Fibroblast of lung (primary cell): ENCODE measurements around the gene IQGAP2. TPM values are rescaled to one million over a fixed set of nuclear protein-coding genes. Genes with fewer than 3 reads are reported as not detected.
A peak's percentile ranks its signal among the peaks of the same experiment; 100 is the strongest.

Source experiments
- DNase-seq, 2 donors: peaks; one replicate each; pipeline versions ENCODE4 v3.0.0 to v3.0.0-alpha.2; 2010; ENCODE audit warnings: low read depth in 2 of 2
- H2AFZ ChIP-seq: 2 replicates; pipeline ENCODE4 v1.5.1; 2012; ENCODE audit warnings: low read length, control low read depth, inconsistent platforms
- H3K27ac ChIP-seq: 2 replicates; pipeline ENCODE4 v1.5.1; 2011; ENCODE audit warnings: low read length, control low read depth; ENCODE audit not compliant: insufficient read depth
- H3K27me3 ChIP-seq: 2 replicates; pipeline ENCODE4 v1.5.1; 2011; ENCODE audit warnings: mild to moderate bottlenecking, low read length; ENCODE audit not compliant: control insufficient read depth, insufficient read depth
- H3K36me3 ChIP-seq: 2 replicates; pipeline ENCODE4 v1.5.1; 2011; ENCODE audit warnings: low read length; ENCODE audit not compliant: control insufficient read depth, insufficient read depth
- H3K4me1 ChIP-seq: 2 replicates; pipeline ENCODE4 v1.5.1; 2011; ENCODE audit warnings: low read length; ENCODE audit not compliant: control insufficient read depth, insufficient read depth; ENCODE audit errors: extremely low read depth
- H3K4me2 ChIP-seq: 2 replicates; pipeline ENCODE4 v1.5.1; 2011; ENCODE audit warnings: low read length, control low read depth; ENCODE audit not compliant: insufficient read depth; ENCODE audit errors: extremely low read depth
- H3K4me3 ChIP-seq, 4 experiments: fragments of 200-600 bp in 1 of 4; sonication (generic) in 1 of 4; replicated peaks in 1 of 4; 2 replicates each; pipeline ENCODE4 v1.5.1; 2011 to 2016; ENCODE audit warnings: low read length in 4 of 4, low read depth in 3 of 4, mild to moderate bottlenecking in 3 of 4, control low read depth in 2 of 4, inconsistent platforms in 1 of 4, mixed read lengths in 1 of 4; ENCODE audit not compliant: insufficient read depth in 1 of 4; ENCODE audit errors: control extremely low read depth in 1 of 4
- H3K79me2 ChIP-seq: 2 replicates; pipeline ENCODE4 v1.5.1; 2012; ENCODE audit warnings: mild to moderate bottlenecking, low read length, inconsistent platforms; ENCODE audit not compliant: control insufficient read depth, insufficient read depth
- H3K9ac ChIP-seq: 2 replicates; pipeline ENCODE4 v1.5.1; 2011; ENCODE audit warnings: mild to moderate bottlenecking, low read length, control low read depth; ENCODE audit not compliant: insufficient read depth
- H3K9me3 ChIP-seq: 2 replicates; pipeline ENCODE4 v1.5.1; 2012; ENCODE audit warnings: low read depth, low read length; ENCODE audit not compliant: control insufficient read depth, insufficient read depth
- H4K20me1 ChIP-seq: 2 replicates; pipeline ENCODE4 v1.5.1; 2011; ENCODE audit warnings: low read length; ENCODE audit not compliant: control insufficient read depth, insufficient read depth; ENCODE audit errors: extremely low read depth
- CTCF ChIP-seq, 2 donors: IDR thresholded peaks in 1 of 2; conservative IDR thresholded peaks in 1 of 2; 1 replicate in 1 of 2; 2 replicates in 1 of 2; pipeline ENCODE4 v1.5.1; 2011 to 2012; ENCODE audit warnings: low read length in 2 of 2, control low read depth in 1 of 2, inconsistent platforms in 1 of 2, low read depth in 1 of 2, mild to moderate bottlenecking in 1 of 2
- EZH2 ChIP-seq: IDR thresholded peaks from 2 replicates; pipeline ENCODE4 v1.5.1; 2012; ENCODE audit warnings: low read length, control low read depth, mild to moderate bottlenecking; ENCODE audit errors: missing control alignments
- polyA plus RNA-seq, 2 donors: library from polyadenylated mRNA; depleted of rRNA in 1 of 2; stranded (reverse) in 1 of 2; unstranded in 1 of 2; fragments of >200 nt; gene quantifications; 2 replicates each; pipeline ENCODE4 v1.2.1, GENCODE V29; 2011 to 2012; ENCODE audit warnings: missing spikeins in 1 of 2
- total RNA-seq: library from RNA; depleted of rRNA; stranded (reverse); fragments of >200 nt; gene quantifications from 2 replicates; pipeline ENCODE4 v1.2.1, GENCODE V29; 2014

IQGAP2 gene
- total and polyA plus RNA-seq, 2 donors (not counting 1 experiment from before 2014, with no cell fraction given) = 5.1 to 7.9 TPM

GRCh38 chr5:76456258-76456657 lies 53.2 kb downstream of the IQGAP2 start:
- DNase-seq = no peak
- Histone ChIP-seq H3K27ac (no peak overlapping the region), H3K36me3 (no peaks in the 10 kb centered on the region), H3K27me3 (no peaks in the 10 kb centered on the region), H3K4me2 (no peak overlapping the region), H3K79me2 (no peaks in the 10 kb centered on the region), H4K20me1 (no peaks in the 10 kb centered on the region), H3K4me3 (no peak overlapping the region), H3K9ac (no peak overlapping the region), H3K4me1 (no peaks in the 10 kb centered on the region), H2AFZ (no peak overlapping the region), H3K9me3 (no peaks in the 10 kb centered on the region)
- TF ChIP-seq EZH2 (no peak), CTCF (conservative IDR thresholded peaks at IDR 0.05 in 1 of 2, IDR thresholded peaks at IDR 0.05 in 1 of 2; ENCODE audit: low read depth in 1 of 2, low read length in 2 of 2) (no peak)

DNA sequence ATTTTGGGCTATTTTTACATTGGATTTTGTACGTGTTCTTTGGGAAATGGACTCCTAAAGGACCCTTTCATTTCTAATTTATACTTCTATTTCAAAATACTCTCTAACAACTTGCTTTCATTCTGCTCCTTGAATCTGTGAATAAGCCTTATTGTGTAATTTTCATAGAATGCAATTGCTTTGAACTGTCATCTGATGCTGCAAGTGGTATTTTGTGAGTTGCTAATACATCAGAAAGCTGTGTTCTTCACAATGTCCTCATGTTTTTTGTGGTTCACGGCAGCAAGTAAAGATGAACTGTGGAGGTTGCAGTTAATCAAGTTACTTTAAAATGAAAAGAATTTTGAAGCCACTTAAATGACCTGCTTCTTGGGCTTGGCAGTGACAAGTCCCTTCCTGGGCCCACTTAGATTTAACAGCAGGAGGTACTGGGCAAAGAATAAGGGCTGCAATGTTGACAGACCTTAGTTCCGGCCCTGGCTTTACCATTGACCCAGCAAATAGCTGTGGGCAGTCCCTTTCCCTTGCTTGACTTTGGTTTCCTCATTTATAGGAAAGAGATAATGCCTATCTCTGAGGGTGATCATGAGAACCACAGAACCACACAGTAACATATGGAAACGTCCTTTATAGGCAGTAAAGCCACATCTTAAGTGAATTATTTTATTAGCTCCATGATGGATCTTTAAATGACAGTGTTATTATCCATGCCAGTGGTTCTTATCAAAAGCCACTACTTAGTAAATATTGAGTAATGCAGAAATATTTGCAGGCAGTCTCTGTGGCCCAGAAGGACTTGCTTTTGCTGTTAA lies 54.8 kb downstream of the IQGAP2 start:
- no peaks in the 10 kb centered on the region for H3K27me3 ChIP-seq
- no peaks in the 10 kb centered on the region for H3K79me2 ChIP-seq
- H4K20me1 ChIP-seq = no peaks in the 10 kb centered on the region
- no peaks in the 10 kb centered on the region for H3K4me1 ChIP-seq
- H3K27ac ChIP-seq = no peak overlapping the region
- H3K9ac ChIP-seq = no peak overlapping the region
- DNase-seq = peak in 1 of 2 donors; percentile 19
- H3K36me3 ChIP-seq = no peaks in the 10 kb centered on the region
- H3K4me3 ChIP-seq = no peak overlapping the region
- H3K4me2 ChIP-seq = no peak overlapping the region
- no peaks in the 10 kb centered on the region for H3K9me3 ChIP-seq
- TF ChIP-seq EZH2 (no peak), CTCF (conservative IDR thresholded peaks at IDR 0.05 in 1 of 2, IDR thresholded peaks at IDR 0.05 in 1 of 2; ENCODE audit: low read depth in 1 of 2, low read length in 2 of 2) (no peak)
- no peak overlapping the region for H2AFZ ChIP-seq

- TF ChIP-seq CTCF (conservative IDR thresholded peaks at IDR 0.05 in 1 of 2, IDR thresholded peaks at IDR 0.05 in 1 of 2; ENCODE audit: low read depth in 1 of 2, low read length in 2 of 2) (no peak), EZH2 (no peak)
- Histone ChIP-seq H3K79me2 (no peaks in the 10 kb centered on the region), H3K9me3 (no peaks in the 10 kb centered on the region), H3K9ac (no peak overlapping the region), H3K27ac (no peak overlapping the region), H3K4me3 (no peak overlapping the region), H3K27me3 (no peaks in the 10 kb centered on the region), H4K20me1 (no peaks in the 10 kb centered on the region), H2AFZ (no peak overlapping the region), H3K36me3 (no peaks in the 10 kb centered on the region), H3K4me2 (no peak overlapping the region), H3K4me1 (no peaks in the 10 kb centered on the region)
- no peak for DNase-seq
Measured at GRCh38 chr5:76458486-76458830, 55.4 kb downstream of the IQGAP2 start.
